ENCODE data around the gene TRAM2.

Gene TRAM2

DNA sequence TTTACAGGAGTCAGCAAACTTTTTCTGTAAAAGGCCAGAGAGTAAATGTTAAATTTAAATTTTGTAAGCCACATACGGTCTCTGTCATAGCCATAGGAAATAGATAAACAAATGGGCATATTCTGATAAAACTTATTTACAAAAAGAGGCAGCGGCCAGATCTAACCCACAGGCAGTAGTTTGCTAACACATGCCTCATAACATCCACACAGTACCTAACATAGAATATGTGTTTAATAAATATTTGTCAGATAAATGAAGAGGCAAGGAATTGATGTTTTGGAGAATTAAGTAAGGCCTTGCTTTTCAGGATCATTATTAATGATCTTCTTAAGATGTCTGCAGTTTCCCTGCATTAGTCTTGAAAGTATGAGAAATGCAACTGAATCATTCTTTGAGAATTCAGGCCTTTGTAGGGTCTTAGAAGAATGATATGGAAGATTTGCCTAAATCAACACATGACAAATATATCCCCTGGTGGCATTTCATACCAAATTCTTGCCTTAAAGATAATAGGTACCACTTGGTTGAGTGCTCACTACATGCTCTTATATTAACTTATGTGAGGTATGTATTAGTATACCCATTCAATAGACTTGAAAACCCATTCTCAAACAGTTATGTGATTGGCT, 39.3 kb upstream of the TRAM2 start:
- Histone ChIP-seq H3K36me3 (ENCODE audit: control insufficient read depth, low read length) (no peaks in the 10 kb centered on the region), H3K4me2 (ENCODE audit: low read length) (no peak overlapping the region), H3K4me3 (ENCODE audit: low read length) (no peak overlapping the region), H3K9me2 (replicated peaks; ENCODE audit: control insufficient read depth, low read length) (no peaks in the 10 kb centered on the region), H3K4me1 (ENCODE audit: control insufficient read depth, low read length) (no peaks in the 10 kb centered on the region), H3K27ac (ENCODE audit: low read depth, low read length) (no peak overlapping the region), H3K79me2 (ENCODE audit: control insufficient read depth, low read length) (no peaks in the 10 kb centered on the region), H3K9me3 (ENCODE audit: control insufficient read depth, insufficient read depth, low read length) (no peaks in the 10 kb centered on the region), H3F3A (ENCODE audit: control insufficient read depth, insufficient read depth) (no peaks in the 10 kb centered on the region), H4K20me1 (ENCODE audit: control insufficient read depth, insufficient read depth, low read depth, low read length) (no peaks in the 10 kb centered on the region), H3K27me3 (ENCODE audit: control insufficient read depth, low read length) (peaks cover 6% of the 10 kb centered on the region; the same call in 1 of the 2 replicates)
- no peak for TF ChIP-seq EZH2phosphoT487 (IDR thresholded peaks at IDR 0.05; ENCODE audit: borderline replicate concordance, low read length)
- TF ChIP-seq, protein P1, sequence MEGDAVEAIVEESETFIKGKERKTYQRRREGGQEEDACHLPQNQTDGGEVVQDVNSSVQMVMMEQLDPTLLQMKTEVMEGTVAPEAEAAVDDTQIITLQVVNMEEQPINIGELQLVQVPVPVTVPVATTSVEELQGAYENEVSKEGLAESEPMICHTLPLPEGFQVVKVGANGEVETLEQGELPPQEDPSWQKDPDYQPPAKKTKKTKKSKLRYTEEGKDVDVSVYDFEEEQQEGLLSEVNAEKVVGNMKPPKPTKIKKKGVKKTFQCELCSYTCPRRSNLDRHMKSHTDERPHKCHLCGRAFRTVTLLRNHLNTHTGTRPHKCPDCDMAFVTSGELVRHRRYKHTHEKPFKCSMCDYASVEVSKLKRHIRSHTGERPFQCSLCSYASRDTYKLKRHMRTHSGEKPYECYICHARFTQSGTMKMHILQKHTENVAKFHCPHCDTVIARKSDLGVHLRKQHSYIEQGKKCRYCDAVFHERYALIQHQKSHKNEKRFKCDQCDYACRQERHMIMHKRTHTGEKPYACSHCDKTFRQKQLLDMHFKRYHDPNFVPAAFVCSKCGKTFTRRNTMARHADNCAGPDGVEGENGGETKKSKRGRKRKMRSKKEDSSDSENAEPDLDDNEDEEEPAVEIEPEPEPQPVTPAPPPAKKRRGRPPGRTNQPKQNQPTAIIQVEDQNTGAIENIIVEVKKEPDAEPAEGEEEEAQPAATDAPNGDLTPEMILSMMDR (IDR thresholded peaks at IDR 0.05; ENCODE audit: low read depth, low read length, poor library complexity, severe bottlenecking) = no peak

- H4K20me1 ChIP-seq (ENCODE audit: control insufficient read depth, insufficient read depth, low read depth, low read length) = no peaks in the 10 kb centered on the region
- no peak overlapping the region for H3K27ac ChIP-seq (ENCODE audit: low read depth, low read length)
- H3F3A ChIP-seq (ENCODE audit: control insufficient read depth, insufficient read depth) = no peaks in the 10 kb centered on the region
- no peaks in the 10 kb centered on the region for H3K36me3 ChIP-seq (ENCODE audit: control insufficient read depth, low read length)
- H3K4me1 ChIP-seq (ENCODE audit: control insufficient read depth, low read length) = no peaks in the 10 kb centered on the region
- H3K4me3 ChIP-seq (ENCODE audit: low read length) = no peak overlapping the region
- peaks cover 5% of the 10 kb centered on the region for H3K27me3 ChIP-seq (ENCODE audit: control insufficient read depth, low read length)
- no peaks in the 10 kb centered on the region for H3K9me2 ChIP-seq (replicated peaks; ENCODE audit: control insufficient read depth, low read length)
- no peaks in the 10 kb centered on the region for H3K9me3 ChIP-seq (ENCODE audit: control insufficient read depth, insufficient read depth, low read length)
- no peak overlapping the region for H3K4me2 ChIP-seq (ENCODE audit: low read length)
- TF ChIP-seq, protein P1 (IDR thresholded peaks at IDR 0.05; ENCODE audit: low read depth, low read length, poor library complexity, severe bottlenecking) = no peak
- no peak for TF ChIP-seq EZH2phosphoT487 (IDR thresholded peaks at IDR 0.05; ENCODE audit: borderline replicate concordance, low read length)
- H3K79me2 ChIP-seq (ENCODE audit: control insufficient read depth, low read length) = no peaks in the 10 kb centered on the region
Measured at GRCh38 chr6:52612336-52613054, 35.6 kb upstream of the TRAM2 start.

- no peaks in the 10 kb centered on the region for H3K4me1 ChIP-seq (ENCODE audit: control insufficient read depth, low read length)
- no peak overlapping the region for H3K4me2 ChIP-seq (ENCODE audit: low read length)
- H3K4me3 ChIP-seq (ENCODE audit: low read length) = no peak overlapping the region
- no peaks in the 10 kb centered on the region for H3K9me3 ChIP-seq (ENCODE audit: control insufficient read depth, insufficient read depth, low read length)
- H3K27ac ChIP-seq (ENCODE audit: low read depth, low read length) = no peak overlapping the region
- H3K9me2 ChIP-seq (replicated peaks; ENCODE audit: control insufficient read depth, low read length) = no peaks in the 10 kb centered on the region
- no peaks in the 10 kb centered on the region for H3K36me3 ChIP-seq (ENCODE audit: control insufficient read depth, low read length)
- no peaks in the 10 kb centered on the region for H3K79me2 ChIP-seq (ENCODE audit: control insufficient read depth, low read length)
- H3K27me3 ChIP-seq (ENCODE audit: control insufficient read depth, low read length) = peaks cover 5% of the 10 kb centered on the region
- no peaks in the 10 kb centered on the region for H3F3A ChIP-seq (ENCODE audit: control insufficient read depth, insufficient read depth)
- H4K20me1 ChIP-seq (ENCODE audit: control insufficient read depth, insufficient read depth, low read depth, low read length) = no peaks in the 10 kb centered on the region
- TF ChIP-seq, protein P1 (IDR thresholded peaks at IDR 0.05; ENCODE audit: low read depth, low read length, poor library complexity, severe bottlenecking) = no peak
- TF ChIP-seq EZH2phosphoT487 (IDR thresholded peaks at IDR 0.05; ENCODE audit: borderline replicate concordance, low read length) = no peak
Measured at GRCh38 chr6:52611833-52612232, 35.0 kb upstream of the TRAM2 start.
